HG02943 (cell line): Measurements from ENCODE around the gene WDR74.

Experiments
- ATAC-seq: cut with Tn5 transposase; IDR thresholded peaks from one replicate; pipeline ENCODE4 v1.9.1; 2021; ENCODE audit warnings: mild to moderate bottlenecking, low read depth, moderate library complexity; ENCODE audit not compliant: unreplicated experiment

The WDR74 gene

DNA sequence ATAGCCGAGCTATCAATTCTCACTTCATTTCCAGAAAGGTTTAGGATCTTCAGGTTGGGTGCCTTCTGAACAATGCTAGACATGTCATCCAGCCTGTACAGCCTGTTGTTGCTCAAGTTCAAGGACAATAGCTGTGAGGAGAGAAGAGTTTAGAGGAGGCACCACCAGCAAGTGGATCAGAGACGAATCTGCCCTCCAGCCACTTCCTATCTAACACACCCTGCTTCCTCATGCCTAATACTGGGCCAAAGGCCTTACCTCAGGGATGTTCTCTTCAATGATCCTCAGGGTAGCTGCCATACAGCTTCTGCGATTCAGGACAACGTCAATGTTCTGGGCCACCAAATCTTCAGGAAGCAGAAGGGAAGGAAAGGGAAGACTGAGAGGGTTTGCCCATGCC, 38.3 kb downstream of the WDR74 start:
- no peak for ATAC-seq

DNA sequence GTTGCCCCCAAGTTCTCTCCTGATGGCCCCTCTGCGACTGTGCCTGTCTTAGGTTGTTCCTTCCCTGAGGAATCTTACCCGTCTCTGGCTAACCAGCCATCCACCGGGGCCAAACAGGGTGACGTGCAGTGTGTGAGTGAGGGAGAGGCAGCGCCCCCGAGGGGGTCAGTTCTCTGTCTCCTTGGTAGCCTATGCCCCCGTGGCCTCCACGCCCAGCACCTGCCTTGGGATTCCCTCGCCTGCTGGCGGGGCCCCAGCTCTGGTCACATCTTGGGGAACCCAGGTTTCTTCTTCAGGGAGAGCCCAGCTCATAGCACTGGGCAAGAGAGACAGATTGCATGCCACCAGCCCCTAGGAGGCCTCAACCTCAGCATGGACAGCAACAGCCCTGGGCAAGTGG, 39.9 kb downstream of the WDR74 start:
- ATAC-seq, result no peak

DNA sequence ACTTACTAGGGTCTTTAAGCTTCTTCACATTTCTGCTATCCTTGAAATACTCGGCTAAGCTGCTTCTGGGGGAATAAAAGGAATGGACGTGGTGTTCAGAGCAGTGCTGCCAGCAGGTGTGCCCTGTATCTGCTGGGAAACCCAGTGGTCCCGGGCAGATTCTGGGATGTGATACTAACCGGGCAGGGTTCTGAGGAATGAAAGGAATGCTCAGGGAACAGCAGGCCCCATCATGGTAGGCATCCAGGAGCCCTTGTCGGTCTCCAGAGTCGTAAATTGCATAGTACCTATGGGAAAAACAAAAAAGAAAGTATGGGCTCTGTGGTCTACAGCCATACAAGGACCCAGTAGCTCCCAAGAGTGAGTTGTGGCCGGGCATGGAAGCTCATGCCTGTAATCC, 43.1 kb downstream of the WDR74 start:
- no peak for ATAC-seq

DNA sequence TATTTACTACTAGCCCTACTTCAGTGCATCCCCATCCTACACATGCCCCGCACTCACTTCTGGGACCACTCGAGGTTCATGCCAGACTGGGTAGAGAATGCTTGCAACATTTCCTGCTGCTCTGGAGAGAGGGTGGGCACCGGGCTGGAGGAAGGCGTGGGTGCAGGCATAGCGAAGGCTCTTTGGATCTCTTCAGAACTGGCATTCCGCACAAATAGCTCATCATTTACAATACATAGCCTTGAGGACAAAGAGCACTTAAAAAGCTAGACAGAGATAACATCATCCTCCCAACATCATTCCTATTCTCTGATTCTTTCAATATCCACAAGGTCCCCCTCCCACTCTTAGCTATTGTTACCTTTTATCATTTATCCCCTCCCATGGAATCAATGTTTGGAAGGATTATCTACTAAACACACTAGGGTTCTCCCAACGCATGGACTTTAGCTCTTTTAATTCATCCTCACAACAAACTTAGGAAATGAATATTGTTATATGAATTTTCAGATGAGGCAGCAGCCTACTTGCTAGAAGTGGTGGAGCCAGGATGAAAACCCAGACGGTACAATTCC, 45.1 kb downstream of the WDR74 start:
- ATAC-seq, result no peak

DNA sequence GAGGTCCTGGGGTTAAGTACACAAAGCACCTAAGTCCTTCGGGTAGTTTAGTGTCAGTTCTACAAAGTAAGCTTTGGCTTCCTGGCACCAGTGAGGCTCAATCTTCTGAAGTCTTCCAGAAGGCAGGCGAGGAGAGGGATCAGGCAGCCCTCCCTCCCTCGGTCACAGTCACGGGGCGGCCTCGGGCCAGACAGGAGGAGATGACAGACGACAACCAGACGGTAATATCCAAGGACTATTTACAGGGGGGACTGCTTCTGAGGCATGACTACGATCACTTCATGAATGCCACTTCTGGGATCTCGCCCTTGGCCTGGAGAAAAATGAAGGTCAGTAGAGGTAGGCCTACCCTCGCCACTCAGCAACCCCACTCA, 47.2 kb downstream of the WDR74 start:
- no peak for ATAC-seq

DNA sequence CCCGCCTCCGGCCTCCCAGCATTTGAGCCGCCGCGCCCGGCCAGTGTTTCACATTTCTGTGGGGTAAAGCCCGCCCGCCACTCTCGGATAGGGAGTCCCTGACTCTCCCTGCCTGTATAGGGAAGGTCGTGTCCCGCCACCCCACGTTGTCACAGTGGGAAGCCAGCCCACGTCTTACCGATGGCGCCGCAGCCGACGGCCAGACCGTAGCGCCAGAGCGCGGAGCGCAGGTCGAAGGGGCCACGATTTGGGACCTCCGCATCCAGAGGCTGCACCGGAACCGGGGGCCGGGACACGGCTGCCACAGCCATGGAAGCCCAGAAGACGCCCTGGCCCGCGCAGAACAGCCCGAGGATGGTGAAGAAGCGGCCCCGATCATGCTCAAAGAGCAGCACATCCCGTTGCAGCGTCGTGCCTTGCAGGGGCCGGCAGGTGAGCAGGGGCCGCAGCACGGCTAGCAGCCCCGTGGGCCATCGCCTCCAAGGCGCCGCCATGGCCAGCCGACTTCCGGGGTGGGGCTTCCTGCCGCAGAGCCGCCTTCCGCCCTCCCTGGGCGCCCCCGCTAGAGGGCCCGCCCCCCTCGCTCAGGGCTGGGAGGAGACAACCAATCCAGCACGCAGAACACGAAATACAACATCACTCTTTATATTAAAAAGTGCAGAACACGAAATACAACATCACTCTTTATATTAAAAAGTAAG, 47.7 kb downstream of the WDR74 start, which contains the start of gene TMEM223:
TMEM223 (minus strand) TSS at position 506 of the 701 bp plus-strand sequence; CDS start at position 494, 12 bp downstream.
- peak; percentile 52 for ATAC-seq

DNA sequence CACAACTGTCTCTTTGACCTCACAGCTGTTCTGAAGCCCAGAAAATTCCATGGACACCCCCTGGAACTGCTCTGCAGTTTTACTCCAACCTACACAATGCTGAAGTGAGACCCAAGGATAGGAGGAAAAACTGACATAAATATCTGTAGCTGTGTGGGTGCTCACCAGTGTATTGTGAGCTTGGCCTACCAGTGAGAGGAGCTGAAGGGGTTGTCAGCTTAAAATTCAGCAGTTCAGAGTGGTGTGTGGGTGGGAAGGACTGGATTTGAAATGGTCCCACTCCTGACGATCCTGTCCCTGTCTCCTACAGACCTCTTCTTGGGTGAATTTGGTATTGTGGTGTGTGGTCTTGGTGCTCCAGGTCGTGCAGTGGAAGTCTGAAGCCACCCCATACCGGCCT, 49.8 kb downstream of the WDR74 start:
- no peak for ATAC-seq

DNA sequence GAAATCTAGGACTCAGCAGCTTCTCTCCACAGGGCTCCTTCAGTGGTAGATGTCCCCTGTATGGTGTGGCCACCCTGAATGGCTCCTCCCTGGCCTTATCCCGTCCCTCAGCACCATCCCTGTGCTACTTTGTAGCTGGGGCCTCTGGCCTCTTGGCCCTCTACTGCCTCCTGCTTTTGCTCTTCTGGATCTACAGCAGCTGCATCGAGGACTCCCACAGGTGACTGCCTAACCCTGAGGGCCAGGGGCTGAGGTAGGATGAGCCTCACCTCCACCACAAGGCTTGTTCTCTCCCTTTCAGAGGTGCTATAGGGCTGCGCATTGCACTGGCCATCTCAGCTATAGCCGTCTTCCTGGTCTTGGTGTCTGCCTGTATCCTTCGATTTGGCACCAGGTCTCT, 50.4 kb downstream of the WDR74 start:
- no peak for ATAC-seq

DNA sequence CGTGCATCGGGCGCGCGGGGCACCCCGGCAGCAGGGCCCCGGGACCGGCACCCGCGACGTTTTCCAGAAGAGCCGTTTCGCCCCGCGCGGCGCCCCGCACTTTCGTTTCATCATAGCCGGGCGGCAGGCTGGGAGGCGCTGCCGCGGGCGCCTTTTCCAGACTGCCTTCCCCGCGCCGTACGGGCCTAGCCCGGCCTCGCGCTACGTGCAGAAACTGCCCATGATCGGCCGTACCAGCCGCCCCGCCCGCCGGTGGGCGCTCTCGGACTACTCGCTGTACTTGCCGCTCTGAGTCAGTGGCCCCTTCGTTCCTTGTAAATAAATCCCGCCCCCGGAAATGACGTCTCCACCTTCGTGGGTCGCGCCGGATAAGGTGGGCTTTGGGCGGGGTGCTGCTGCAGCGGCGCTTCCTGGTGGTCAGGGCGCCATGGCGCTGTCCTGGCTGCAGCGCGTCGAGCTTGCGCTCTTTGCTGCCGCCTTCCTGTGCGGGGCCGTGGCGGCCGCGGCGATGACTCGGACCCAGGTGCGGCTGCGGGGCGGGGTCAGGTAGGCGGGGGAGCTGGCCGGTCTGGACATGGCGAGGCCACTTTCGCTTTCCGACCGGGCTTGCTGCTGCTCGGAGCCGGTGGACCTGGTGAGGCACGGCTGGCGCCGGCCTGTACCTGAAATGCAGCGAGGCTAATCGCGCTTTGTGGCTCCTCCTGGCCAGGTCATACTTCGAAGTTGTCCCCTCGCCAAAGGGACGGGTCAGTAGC, 52.2 kb downstream of the WDR74 start, which contains the start of gene TMEM179B:
TMEM179B (plus strand) TSS at position 398 of the 755 bp plus-strand sequence; CDS start at position 428, 30 bp downstream.
- peak; percentile 66 for ATAC-seq

DNA sequence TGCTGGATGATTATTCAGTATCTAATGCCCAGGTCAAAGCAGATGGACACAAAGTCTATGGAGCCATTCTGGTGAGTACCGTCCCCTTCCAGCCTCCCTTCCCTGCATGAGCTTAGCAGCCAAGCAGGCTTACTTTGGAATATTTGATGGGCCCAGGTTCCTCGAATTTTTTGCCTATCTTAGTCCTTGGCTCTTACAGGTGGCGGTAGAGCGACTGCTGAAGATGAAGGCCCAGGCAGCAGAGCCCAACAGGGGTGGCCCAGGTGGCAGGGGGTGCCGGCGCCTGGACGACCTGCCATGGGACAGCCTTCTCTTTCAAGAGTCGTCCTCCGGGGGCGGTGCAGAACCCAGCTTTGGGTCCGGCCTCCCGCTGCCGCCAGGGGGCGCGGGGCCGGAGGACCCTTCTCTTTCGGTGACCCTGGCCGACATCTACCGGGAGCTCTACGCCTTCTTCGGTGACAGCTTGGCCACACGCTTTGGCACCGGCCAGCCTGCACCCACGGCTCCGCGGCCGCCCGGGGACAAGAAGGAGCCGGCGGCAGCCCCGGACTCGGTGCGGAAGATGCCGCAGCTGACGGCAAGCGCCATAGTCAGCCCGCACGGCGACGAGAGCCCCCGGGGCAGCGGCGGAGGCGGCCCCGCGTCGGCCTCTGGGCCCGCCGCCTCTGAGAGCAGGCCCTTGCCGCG, 52.9 kb downstream of the WDR74 start:
- ATAC-seq, result peak; percentile 47
